Ovary (tissue), 9 donors: ENCODE results near the gene BICC1. TPM values are rescaled to one million over a fixed set of nuclear protein-coding genes. Genes with fewer than 3 reads are reported as not detected.

Source experiments
- DNase-seq, 5 donors: peaks; one replicate each; pipeline ENCODE4 v3.0.0-alpha.2; 2019 to 2020
- H3K27ac ChIP-seq, 2 donors: fragments of 200-600 bp; one replicate each; pipeline versions ENCODE4 v1.5.1 to v1.8.0; 2019 to 2022
- H3K27me3 ChIP-seq: fragments of 200-600 bp; one replicate; pipeline ENCODE4 v1.8.0; 2022
- H3K36me3 ChIP-seq: fragments of 200-600 bp; sonication (generic); one replicate; pipeline ENCODE4 v1.5.1; 2019
- H3K4me1 ChIP-seq: one replicate; pipeline ENCODE4 v1.8.1; 2013; ENCODE audit warnings: mild to moderate bottlenecking, moderate library complexity; ENCODE audit not compliant: insufficient read depth
- H3K4me3 ChIP-seq: fragments of 200-600 bp; sonication (generic); one replicate; pipeline ENCODE4 v1.5.1; 2017
- H3K9me3 ChIP-seq, 2 donors: fragments of 200-600 bp in 1 of 2; sonication (generic) in 1 of 2; one replicate each; pipeline versions ENCODE4 v1.5.1 to v1.8.1; 2013 to 2019; ENCODE audit warnings: mild to moderate bottlenecking in 1 of 2, moderate library complexity in 1 of 2
- EP300 ChIP-seq: sonication (generic); formaldehyde crosslinking; IDR thresholded peaks from one replicate; pipeline ENCODE4 v1.6.1; 2017; ENCODE audit warnings: antibody characterized with exemption
- POLR2A ChIP-seq: fragments of 450-650 bp; IDR thresholded peaks from one replicate; pipeline ENCODE4 v1.6.1; 2017; ENCODE audit warnings: antibody characterized with exemption, mild to moderate bottlenecking, moderate library complexity
- WGBS, 3 donors: extraction: QIAGEN DNeasy Blood & Tissue Kit in 1 of 3; methylation state at CpG; one replicate each; pipeline versions ENCODE4 v1.1.5 to v1.1.7; 2013 to 2017; 5-methylcytosine and 5-hydroxymethylcytosine counted together
- intact Hi-C, 4 donors: fragments of 100-400 bp; cut with DNase I; formaldehyde crosslinking; loops; one replicate each; pipeline versions ENCODE4 v1.11.0 to v1.15.1; 2022 to 2023
- polyA plus RNA-seq, 2 donors: library from polyadenylated mRNA; stranded (reverse); fragments of 200-250 nt in 1 of 2; fragments of 350-450 nt in 1 of 2; fragmentation: Illumina TruSeq in 1 of 2; extraction: RNeasy Lipid Tissue Mini Kit (QIAGEN cat#74804) in 1 of 2; gene quantifications; one replicate each; pipeline ENCODE4 v1.2.3, GENCODE V29; 2013 to 2014
- total RNA-seq, 7 donors: library from RNA; depleted of rRNA in 2 of 7; stranded (reverse); fragments of >200 nt in 2 of 7; fragmentation: NEBNext Ultra II Directional in 3 of 7; extraction: Animal tissue kit (Norgen Biotek cat#: 25700) in 3 of 7; gene quantifications; one replicate each; pipeline versions ENCODE4 v1.1.0 to v1.2.4, GENCODE V29; 2016 to 2023
- TF ChIP-seq, protein P1 (sequence below), 3 donors: fragments of 450-650 bp in 2 of 3; fragments of 200-600 bp in 1 of 3; IDR thresholded peaks; one replicate each; pipeline versions ENCODE4 v1.5.1 to v1.8.0; 2016 to 2022; ENCODE audit warnings: antibody characterized with exemption in 3 of 3, mild to moderate bottlenecking in 1 of 3
- donor health status: DM: no; HTN: no; CAD: no; lungs with moderate emphysema.
- donor health status: DM: no; HTN: no; CAD: no.
- donor health status: Bipolar disorder and iron deficiency.
- donor health status: DM: yes; HTN: yes; CAD: no.
- donor health status: DM: no; HTN: no; CAD: no.
- donor health status: DM: yes; HTN: yes; CAD: no.

Gene BICC1
- total and polyA plus RNA-seq, 9 donors = 13.6 to 43.4 (median 23.5) TPM

DNA sequence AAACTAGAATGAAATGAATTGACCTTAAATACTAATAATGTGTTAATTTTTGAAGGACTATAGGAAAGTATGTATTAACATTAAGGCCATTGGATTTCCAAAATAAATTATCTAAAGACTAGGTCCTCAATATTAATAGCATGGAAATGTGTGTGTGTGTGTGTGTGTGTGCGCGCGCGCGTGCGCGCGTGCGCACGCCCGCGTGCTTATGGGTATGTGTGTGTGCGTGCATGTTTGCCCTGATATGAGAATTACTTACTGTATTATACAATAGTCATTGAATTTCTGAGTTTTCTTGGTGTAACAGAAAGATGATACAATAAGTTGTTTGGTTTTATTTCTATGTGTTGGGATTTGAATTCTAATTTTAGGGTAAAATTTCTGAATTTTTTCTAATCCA is 205.9 kb downstream of the BICC1 start:
- no peak for DNase-seq
- no peak for TF ChIP-seq POLR2A
- no peak for TF ChIP-seq EP300
- TF ChIP-seq, protein P1, sequence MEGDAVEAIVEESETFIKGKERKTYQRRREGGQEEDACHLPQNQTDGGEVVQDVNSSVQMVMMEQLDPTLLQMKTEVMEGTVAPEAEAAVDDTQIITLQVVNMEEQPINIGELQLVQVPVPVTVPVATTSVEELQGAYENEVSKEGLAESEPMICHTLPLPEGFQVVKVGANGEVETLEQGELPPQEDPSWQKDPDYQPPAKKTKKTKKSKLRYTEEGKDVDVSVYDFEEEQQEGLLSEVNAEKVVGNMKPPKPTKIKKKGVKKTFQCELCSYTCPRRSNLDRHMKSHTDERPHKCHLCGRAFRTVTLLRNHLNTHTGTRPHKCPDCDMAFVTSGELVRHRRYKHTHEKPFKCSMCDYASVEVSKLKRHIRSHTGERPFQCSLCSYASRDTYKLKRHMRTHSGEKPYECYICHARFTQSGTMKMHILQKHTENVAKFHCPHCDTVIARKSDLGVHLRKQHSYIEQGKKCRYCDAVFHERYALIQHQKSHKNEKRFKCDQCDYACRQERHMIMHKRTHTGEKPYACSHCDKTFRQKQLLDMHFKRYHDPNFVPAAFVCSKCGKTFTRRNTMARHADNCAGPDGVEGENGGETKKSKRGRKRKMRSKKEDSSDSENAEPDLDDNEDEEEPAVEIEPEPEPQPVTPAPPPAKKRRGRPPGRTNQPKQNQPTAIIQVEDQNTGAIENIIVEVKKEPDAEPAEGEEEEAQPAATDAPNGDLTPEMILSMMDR (IDR thresholded peaks at IDR 0.05) = no peak
- Histone ChIP-seq H3K9me3 (no peaks in the 10 kb centered on the region), H3K4me1 (peaks cover 3% of the 10 kb centered on the region), H3K4me3 (no peak overlapping the region), H3K27me3 (no peaks in the 10 kb centered on the region), H3K36me3 (no peaks in the 10 kb centered on the region), H3K27ac (no peak overlapping the region)
- WGBS, 3 donors = 59 to 72% (median 66%) methylated on average over 13 of the region's 13 CpGs
- intact Hi-C loops = no loop called here

GRCh38 chr10:58721601-58722281 is 209.1 kb downstream of the BICC1 start:
- Histone ChIP-seq H3K4me1 (peaks cover 3% of the 10 kb centered on the region), H3K9me3 (no peaks in the 10 kb centered on the region), H3K36me3 (no peaks in the 10 kb centered on the region), H3K27me3 (no peaks in the 10 kb centered on the region), H3K27ac (no peak overlapping the region), H3K4me3 (no peak overlapping the region)
- TF ChIP-seq, protein P1 (IDR thresholded peaks at IDR 0.05) = no peak
- TF ChIP-seq POLR2A (no peak), EP300 (no peak)
- intact Hi-C loops = no loop called here
- 88 to 91% (median 90%) methylated on average over 4 of the region's 4 CpGs for WGBS, 3 donors
- DNase-seq = no peak

GRCh38 chr10:58723186-58723585 is 210.5 kb downstream of the BICC1 start:
- Histone ChIP-seq H3K4me3 (no peak overlapping the region), H3K4me1 (peaks cover 3% of the 10 kb centered on the region), H3K36me3 (no peaks in the 10 kb centered on the region), H3K27ac (no peak overlapping the region), H3K27me3 (no peaks in the 10 kb centered on the region), H3K9me3 (no peaks in the 10 kb centered on the region)
- WGBS, 3 donors = 56 to 64% (median 59%) methylated on average over 2 of the region's 2 CpGs
- intact Hi-C loops = no loop called here
- TF ChIP-seq POLR2A (no peak), EP300 (no peak)
- TF ChIP-seq, protein P1 (IDR thresholded peaks at IDR 0.05) = no peak
- DNase-seq = no peak

GRCh38 chr10:58723966-58724365 is 211.3 kb downstream of the BICC1 start:
- H3K9me3 ChIP-seq = no peaks in the 10 kb centered on the region
- H3K36me3 ChIP-seq = no peaks in the 10 kb centered on the region
- peaks cover 3% of the 10 kb centered on the region for H3K4me1 ChIP-seq
- no peak for DNase-seq
- intact Hi-C loops = no loop called here
- no peak overlapping the region for H3K4me3 ChIP-seq
- H3K27me3 ChIP-seq = no peaks in the 10 kb centered on the region
- no peak overlapping the region for H3K27ac ChIP-seq
- WGBS, 3 donors = 48 to 88% (median 80%) methylated on average over 1 of the region's 1 CpG
- no peak for TF ChIP-seq EP300
- TF ChIP-seq, protein P1 (IDR thresholded peaks at IDR 0.05) = no peak
- TF ChIP-seq POLR2A = no peak
